ENCODE results near the gene FXR2. TPM values are rescaled to one million over a fixed set of nuclear protein-coding genes. Genes with fewer than 3 reads are reported as not detected.

The FXR2 gene
- total RNA-seq, 1 donor from 2014 or later, result 111 TPM

DNA sequence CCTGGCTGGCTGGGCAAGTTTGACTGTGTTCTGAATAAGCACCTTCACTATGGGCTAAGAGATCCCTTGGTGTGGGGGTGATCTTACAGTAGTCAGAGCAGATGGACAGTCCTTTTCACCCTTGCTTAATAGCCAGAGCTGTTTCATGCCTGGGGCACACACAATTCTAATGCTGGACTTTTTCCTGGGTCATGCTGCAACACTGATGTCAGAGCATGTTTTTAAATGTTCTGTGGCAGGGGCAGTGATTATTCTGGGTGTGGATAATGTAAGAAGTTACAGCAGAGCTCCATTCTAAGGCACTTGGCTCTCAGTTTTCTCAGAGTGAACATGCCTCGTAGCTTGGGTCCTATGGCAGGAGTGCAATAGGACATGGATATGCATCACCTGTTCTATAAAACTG lies 39.2 kb downstream of the FXR2 start:
- H3K4me3 ChIP-seq, result peak overlapping the region; percentile 95
- peak overlapping the region; percentile 19 for H3K27ac ChIP-seq (replicated peaks)
- H3K36me3 ChIP-seq, result peaks cover 64% of the 10 kb centered on the region
- H3K27me3 ChIP-seq (ENCODE audit: low read depth), result no peaks in the 10 kb centered on the region
- no peak for DNase-seq
- H3K9me3 ChIP-seq (replicated peaks), result no peaks in the 10 kb centered on the region
- intact Hi-C loops (cut with micrococcal nuclease), result no loop called here
- peaks cover 80% of the 10 kb centered on the region for H3K4me1 ChIP-seq
- TF ChIP-seq, protein P1, sequence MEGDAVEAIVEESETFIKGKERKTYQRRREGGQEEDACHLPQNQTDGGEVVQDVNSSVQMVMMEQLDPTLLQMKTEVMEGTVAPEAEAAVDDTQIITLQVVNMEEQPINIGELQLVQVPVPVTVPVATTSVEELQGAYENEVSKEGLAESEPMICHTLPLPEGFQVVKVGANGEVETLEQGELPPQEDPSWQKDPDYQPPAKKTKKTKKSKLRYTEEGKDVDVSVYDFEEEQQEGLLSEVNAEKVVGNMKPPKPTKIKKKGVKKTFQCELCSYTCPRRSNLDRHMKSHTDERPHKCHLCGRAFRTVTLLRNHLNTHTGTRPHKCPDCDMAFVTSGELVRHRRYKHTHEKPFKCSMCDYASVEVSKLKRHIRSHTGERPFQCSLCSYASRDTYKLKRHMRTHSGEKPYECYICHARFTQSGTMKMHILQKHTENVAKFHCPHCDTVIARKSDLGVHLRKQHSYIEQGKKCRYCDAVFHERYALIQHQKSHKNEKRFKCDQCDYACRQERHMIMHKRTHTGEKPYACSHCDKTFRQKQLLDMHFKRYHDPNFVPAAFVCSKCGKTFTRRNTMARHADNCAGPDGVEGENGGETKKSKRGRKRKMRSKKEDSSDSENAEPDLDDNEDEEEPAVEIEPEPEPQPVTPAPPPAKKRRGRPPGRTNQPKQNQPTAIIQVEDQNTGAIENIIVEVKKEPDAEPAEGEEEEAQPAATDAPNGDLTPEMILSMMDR (IDR thresholded peaks at IDR 0.05; ENCODE audit: borderline replicate concordance), result no peak

DNA sequence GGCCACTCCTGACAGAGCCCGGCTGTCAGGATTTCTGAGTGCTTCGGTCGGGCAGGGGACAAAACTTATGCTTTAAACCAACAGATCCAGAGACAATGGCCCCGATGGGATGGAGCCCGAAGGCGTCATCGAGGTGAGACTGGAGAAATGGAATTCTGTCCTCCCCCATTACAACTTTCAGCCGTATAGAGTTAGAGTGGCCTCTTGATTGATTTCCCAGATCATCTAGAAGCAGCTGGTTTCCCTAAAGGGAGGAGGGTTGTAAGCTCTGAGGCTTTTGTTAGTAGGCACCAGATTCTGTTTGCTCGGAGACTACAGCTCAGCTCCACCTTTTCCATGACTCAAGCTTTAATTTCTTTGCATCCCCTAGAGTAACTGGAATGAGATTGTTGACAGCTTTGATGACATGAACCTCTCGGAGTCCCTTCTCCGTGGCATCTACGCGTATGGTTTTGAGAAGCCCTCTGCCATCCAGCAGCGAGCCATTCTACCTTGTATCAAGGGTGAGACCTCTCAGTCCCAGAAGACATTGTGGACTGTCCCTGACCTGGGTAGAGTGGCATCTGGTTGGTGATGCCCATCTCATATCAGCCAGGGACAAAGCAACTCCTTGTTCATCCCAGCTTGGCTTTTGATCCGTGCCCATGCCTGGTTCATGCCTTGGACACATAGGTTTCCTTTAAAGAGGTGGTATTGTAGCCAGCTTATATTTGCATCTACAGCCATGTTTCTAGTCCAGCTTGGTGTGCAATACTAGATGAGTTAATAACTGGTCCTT lies 40.3 kb downstream of the FXR2 start:
- peak overlapping the region; percentile 98 for H3K27ac ChIP-seq (replicated peaks)
- H3K4me3 ChIP-seq, result peak overlapping the region; percentile 95
- H3K9me3 ChIP-seq (replicated peaks), result no peaks in the 10 kb centered on the region
- H3K4me1 ChIP-seq, result peaks cover 69% of the 10 kb centered on the region
- peaks cover 74% of the 10 kb centered on the region for H3K36me3 ChIP-seq
- no peaks in the 10 kb centered on the region for H3K27me3 ChIP-seq (ENCODE audit: low read depth)
- intact Hi-C loops (cut with micrococcal nuclease), result no loop called here
- TF ChIP-seq, protein P1 (IDR thresholded peaks at IDR 0.05; ENCODE audit: borderline replicate concordance), result no peak
- no peak for DNase-seq

DNA sequence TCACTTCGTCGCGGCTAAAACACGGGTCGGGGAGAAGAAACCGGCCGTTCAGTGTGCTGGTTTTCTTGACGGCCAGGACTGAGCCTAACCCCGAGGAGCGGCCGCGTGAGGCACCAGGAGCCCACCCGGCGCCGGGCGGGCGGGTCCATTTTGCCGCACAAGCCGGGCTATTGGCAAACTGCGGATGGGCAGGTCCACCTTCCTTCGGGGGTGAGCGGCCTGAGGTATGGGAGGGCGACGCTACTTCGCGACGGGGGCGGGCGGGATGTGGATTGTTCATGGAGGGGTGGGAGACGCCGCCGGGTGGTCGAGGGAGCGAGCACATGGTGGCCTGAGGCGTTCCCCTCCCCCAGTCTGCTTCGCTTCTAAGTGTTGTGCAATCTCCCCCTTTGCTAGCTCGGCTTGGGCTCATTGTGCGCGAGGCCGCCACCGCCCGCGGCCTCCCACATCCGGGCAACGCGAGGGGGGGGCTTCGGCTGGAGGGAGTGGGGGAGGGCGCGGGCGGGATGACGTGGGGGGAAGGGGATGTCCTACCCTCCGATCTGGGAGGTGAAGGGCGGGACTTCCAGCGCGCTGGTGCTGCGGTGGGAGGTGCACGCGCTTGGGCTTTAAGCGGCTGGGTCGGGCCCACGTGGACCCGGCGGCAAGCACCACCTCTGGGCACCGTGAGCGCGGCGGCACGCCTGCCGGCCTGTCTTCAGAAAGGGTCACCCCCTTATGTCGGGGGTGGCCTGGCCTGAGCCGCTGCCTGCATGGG lies 41.2 kb downstream of the FXR2 start:
- no peaks in the 10 kb centered on the region for H3K9me3 ChIP-seq (replicated peaks)
- H3K27ac ChIP-seq (replicated peaks), result peak overlapping the region; percentile 98
- peaks cover 60% of the 10 kb centered on the region for H3K4me1 ChIP-seq
- H3K4me3 ChIP-seq, result peak overlapping the region; percentile 95
- H3K27me3 ChIP-seq (ENCODE audit: low read depth), result no peaks in the 10 kb centered on the region
- peaks cover 75% of the 10 kb centered on the region for H3K36me3 ChIP-seq
- TF ChIP-seq, protein P1 (IDR thresholded peaks at IDR 0.05; ENCODE audit: borderline replicate concordance), result no peak
- DNase-seq, result peak; percentile 90
- intact Hi-C loops (cut with micrococcal nuclease), result no loop called here

DNA sequence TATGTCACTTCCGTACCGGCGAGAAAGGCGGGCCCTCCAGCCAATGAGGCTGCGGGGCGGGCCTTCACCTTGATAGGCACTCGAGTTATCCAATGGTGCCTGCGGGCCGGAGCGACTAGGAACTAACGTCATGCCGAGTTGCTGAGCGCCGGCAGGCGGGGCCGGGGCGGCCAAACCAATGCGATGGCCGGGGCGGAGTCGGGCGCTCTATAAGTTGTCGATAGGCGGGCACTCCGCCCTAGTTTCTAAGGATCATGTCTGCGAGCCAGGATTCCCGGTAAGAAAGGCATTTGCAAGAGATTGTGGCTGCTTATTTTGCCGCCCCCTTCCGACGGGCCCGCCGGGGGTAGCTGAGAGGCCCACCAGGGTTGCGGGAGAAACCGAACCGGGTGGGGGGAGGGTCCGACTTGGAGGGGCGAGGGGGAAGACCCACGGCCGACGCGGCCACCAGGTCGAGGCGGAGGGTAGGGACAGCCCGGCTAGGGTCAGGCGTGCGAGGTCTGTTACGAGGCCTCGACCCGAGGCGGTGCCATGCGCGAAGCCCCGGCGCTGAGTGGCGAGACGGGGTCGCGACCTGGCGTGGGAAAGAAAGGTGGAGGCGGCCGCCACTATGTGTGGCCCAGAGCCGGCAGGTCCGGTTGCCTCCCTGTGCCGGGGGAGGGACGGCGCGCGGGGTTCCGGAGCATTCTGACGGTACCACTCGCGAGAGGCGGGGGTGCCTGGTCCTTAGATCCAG lies 41.9 kb downstream of the FXR2 start:
- Histone ChIP-seq H3K27me3 (ENCODE audit: low read depth) (no peaks in the 10 kb centered on the region), H3K27ac (replicated peaks) (peak overlapping the region; percentile 98), H3K36me3 (peaks cover 71% of the 10 kb centered on the region), H3K4me3 (peak overlapping the region; percentile 95), H3K9me3 (replicated peaks) (no peaks in the 10 kb centered on the region), H3K4me1 (peaks cover 56% of the 10 kb centered on the region)
- intact Hi-C loops (cut with micrococcal nuclease), result no loop called here
- peak; percentile 99 for DNase-seq
- TF ChIP-seq, protein P1 (IDR thresholded peaks at IDR 0.05; ENCODE audit: borderline replicate concordance), result peak; percentile 9

DNA sequence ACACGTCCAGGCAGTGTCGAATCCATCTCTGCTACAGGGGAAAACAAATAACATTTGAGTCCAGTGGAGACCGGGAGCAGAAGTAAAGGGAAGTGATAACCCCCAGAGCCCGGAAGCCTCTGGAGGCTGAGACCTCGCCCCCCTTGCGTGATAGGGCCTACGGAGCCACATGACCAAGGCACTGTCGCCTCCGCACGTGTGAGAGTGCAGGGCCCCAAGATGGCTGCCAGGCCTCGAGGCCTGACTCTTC lies 42.4 kb downstream of the FXR2 start:
- Histone ChIP-seq H3K4me1 (peaks cover 51% of the 10 kb centered on the region), H3K4me3 (peak overlapping the region; percentile 95), H3K9me3 (replicated peaks) (no peaks in the 10 kb centered on the region), H3K27me3 (ENCODE audit: low read depth) (no peaks in the 10 kb centered on the region), H3K36me3 (peaks cover 71% of the 10 kb centered on the region), H3K27ac (replicated peaks) (peak overlapping the region; percentile 98)
- intact Hi-C loops (cut with micrococcal nuclease), result no loop called here
- TF ChIP-seq, protein P1 (IDR thresholded peaks at IDR 0.05; ENCODE audit: borderline replicate concordance), result no peak
- no peak for DNase-seq

All from left ventricle myocardium inferior (tissue), 1 donor.